Left forelimb (tissue), 1 donor: ENCODE data around the gene SNCB.

Experiments used
- DNase-seq: peaks from one replicate; pipeline ENCODE4 v3.0.0-alpha.2; 2018; ENCODE audit warnings: low spot score

The SNCB gene

DNA sequence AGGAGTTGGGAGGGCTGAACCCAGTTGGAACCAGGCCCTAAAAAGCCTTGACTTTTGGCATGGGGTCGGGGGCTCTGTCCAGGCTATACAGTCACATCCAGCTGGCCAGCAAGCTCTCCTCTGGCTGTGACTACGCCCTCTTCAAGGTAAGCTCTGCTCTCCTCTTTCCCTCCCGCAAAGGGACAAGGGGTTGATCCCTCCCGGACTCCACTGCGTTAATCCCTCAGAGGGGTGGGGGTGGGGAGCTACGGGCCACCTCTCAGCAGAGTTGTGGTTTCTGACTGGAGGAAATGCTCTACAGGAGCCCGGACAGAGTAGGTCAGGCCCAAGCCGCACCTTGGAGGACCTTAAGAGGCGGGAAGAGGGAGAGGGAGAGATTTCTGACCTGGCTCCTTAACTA, 14.0 kb upstream of the SNCB start:
- DNase-seq, result no peak

GRCh38 chr5:176643491-176644219, 13.3 kb upstream of the SNCB start:
- no peak for DNase-seq

- DNase-seq, result no peak
Observed at GRCh38 chr5:176642675-176643490, 12.5 kb upstream of the SNCB start.

- no peak for DNase-seq
Observed at GRCh38 chr5:176640616-176641015, 10.3 kb upstream of the SNCB start.

DNA sequence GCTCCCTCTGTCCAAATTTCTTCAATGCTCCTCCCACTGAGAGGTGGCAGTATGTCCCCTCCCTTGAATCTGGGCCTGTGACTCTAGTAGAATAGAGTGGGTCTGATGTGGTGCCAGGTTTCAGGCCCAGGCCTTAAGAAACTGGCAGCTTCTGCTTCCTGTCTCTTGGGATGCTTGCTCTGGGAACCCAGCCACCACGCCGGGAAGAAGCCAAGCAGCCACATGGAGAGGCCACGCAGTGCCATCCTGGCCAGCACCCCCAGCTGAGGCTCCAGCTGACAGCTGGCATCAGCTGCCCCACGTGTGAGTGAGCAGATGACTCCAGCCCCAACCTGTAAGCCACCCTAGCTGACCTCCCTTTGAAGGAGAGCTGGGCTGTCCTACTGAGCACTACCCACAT, 9.6 kb upstream of the SNCB start:
- no peak for DNase-seq

DNA sequence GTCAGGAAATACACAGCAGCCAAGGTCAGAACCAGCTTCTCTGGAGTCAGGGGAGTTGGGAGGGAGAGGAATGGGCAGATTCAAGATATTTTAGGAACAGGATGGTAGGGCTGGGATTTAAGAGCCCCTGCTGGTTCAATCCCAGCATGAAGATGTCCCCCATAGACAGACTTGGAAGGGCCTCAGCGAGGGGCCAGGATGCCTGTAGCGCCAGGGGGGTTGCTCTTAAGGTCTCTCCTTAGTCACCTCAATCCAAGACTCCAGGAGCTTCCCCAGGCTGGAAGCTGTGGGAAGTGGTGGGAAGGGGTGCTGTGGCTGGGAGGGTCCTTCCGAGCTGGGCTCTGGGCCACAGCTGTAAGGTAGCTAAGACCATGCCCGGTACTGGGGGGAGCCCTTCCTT, 8.9 kb upstream of the SNCB start:
- no peak for DNase-seq

DNA sequence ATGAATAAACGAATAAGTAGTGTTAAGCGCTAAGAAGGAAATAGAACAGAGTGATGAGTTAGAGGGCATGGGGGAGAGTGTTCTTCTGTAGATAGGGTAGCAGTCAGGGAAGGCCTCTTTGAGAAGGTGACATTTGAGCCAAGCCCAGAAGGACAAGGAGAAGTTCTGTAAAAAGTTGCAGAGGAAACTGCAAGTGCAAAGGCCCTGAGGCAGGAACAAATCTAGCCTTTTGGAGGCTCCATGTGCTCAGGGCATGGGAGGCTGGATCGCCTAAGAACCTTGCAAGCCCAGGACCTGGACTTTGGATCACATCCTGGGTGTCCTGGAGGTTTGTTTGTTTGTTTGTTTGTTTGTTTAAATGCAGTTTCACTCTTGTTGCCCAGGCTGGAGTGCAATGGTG, 8.1 kb upstream of the SNCB start:
- DNase-seq, result no peak

- DNase-seq, result no peak
Observed at GRCh38 chr5:176637556-176637955, 7.2 kb upstream of the SNCB start.

GRCh38 chr5:176636426-176636825, 6.1 kb upstream of the SNCB start:
- DNase-seq, result no peak

GRCh38 chr5:176633598-176633997, 3.3 kb upstream of the SNCB start:
- DNase-seq, result no peak

DNA sequence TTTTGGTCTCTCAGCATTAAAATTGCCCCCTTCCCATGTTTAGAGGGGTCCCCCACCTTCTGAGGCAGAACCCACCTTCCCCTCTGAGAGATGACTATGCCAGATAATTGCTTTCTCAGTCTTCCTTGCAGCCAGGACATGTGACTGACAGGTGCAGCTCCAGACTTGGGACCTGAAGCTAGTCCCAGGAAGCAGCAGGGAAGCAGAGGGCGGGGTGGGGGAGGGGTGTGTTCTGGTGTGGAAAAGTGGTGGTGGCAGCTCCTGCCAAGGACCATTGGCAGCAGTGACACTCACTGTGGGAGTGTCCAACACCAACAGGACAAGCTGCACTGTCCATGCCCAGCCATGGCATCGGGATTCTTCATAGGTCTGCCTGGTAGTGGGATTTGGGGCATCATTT, 2.4 kb upstream of the SNCB start:
- no peak for DNase-seq

DNA sequence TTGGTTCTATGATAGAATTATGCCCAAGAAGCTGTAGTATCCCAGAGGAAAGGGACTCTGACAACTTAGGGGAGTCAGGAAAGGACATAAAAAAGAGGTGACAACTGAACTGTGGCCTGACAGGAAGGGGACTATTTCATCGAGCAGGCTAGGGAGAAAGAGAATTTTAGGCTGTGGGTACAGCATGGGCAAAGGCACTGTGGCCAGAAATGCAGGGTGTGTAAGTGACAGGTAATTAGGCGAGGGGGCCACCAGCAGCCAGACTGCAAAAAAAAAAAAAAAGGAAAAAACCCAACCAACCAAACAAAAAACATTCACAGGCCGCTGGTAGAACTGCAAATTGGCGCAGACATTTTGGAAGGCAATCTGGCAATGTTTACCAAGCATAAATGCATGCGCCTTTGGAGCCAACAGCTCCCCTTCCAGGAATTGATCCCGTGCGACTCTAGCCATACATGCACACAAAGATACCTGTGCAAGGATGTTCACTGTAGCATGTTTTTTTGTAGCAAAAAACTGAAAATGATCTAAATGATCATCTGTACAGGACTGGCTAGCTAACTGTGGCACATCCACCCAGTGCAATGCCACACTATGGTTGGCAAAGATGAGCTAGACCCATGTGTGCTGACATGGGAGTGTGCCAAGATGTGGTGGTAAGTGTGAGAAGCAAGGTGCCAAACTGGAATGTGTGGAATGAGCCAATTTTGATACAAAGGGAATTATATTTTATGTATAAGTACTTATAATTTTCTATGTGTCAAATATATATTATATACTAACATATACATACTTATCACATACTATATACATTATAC, 1.3 kb upstream of the SNCB start:
- DNase-seq, result no peak

DNA sequence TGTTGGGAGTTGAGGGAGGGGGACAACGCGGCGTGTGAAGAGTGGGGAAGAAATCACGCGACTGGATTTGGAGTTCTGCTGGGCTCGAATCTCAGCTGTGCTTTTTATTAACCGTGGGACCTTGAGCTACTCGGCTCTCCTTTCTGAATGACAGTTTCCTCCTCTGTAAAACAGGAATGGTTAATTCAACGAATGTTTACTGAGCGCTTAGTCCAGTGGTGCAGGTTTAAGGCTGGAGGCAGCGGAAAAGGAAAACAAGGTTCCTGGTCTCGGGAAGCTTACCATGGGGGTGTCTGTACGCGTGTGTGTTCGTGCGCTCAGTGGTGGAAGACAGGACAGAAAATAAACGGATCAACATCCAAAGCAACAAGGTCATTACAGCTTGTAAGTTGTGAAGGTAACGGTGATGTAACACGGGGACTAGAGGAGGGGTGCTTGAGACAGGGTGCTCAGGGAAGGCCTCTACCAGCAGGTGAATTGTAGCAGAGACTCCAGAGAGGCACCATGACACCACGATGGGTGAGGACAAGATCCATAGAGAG, 418 bp upstream of the SNCB start:
- DNase-seq, result no peak

DNA sequence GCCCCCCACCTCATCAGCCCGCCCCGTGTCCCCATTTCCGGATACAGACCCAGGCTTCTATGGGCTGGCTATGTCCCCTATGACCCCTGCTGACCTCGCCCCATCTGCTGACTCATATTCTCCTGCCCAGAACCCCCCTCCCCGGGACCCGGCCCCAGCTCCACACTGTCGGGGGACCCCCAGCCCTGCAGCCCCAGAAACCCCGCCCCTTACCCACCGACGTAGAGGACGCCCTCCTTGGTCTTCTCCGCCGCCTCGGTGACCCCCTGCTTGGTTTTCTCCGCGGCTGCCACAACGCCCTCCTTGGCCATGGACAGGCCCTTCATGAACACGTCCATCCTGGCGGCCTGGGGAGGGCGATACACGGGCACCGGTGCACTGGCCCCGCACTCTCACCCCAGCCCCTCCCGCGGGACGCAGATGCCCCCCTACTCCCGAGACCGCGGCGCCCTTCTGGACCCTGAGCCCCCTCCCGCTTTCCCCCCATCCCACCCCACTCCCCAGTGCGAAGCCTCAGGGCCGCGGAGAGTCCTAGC, 949 bp downstream of the SNCB start:
- DNase-seq, result no peak

DNA sequence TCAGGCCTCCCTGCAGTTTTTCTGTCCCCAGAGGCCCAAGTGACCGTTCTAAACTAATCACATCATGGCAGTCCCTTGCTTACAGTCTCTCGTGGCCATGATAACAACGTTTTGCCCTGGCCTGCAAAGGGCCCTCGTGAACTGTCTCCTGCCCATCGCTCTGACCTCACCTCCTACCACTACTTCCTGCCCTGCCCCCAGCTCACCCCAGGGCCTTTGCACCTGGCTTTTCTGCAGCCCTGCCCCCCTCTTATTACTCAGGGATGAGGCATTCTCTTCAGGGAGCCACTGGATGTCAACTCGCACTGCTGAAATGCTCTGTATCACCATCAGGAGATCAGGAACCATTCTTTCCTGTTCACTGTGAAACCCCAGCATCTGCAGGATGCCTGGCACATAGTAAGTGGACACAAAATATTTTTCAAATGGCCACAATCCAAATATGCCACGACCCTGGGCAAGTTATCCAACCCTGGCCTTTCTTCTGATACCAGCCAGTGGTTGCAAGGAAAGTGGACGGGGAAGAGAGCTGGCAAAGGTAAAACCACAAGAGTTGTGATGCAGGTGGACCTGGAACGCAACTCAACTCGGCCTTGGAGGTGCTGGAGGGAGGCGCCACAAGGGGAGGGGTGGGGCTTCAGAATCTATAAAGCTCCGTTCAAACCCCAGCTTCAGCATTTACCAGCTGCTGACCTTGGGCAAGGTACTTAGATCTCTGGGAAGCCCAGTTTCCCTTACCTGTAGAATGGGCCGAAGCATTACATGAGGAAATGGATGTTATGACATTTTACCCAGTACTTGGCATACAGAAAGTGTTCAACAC, 1.7 kb downstream of the SNCB start:
- DNase-seq, result no peak

GRCh38 chr5:176627582-176627981, 2.8 kb downstream of the SNCB start:
- no peak for DNase-seq

DNA sequence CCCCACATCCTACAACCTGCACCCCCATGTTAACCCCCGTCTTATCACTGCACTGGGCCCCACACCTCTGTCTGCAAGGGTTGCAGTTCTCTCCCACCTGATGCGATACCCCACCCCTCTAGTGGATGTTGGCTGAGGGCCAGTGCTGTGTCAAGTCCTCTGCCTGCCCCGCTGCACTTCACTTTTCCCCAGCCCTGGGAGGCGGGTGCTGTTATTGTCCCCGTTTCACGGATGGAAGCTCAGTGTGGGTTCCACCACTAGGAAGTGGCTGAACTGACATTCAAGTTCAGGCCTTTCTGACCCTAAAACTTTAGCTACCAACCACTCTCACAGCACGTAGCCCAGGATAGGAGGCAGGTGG, 3.5 kb downstream of the SNCB start:
- DNase-seq, result no peak

- DNase-seq, result no peak
Observed at GRCh38 chr5:176625966-176626875, 4.1 kb downstream of the SNCB start.

DNA sequence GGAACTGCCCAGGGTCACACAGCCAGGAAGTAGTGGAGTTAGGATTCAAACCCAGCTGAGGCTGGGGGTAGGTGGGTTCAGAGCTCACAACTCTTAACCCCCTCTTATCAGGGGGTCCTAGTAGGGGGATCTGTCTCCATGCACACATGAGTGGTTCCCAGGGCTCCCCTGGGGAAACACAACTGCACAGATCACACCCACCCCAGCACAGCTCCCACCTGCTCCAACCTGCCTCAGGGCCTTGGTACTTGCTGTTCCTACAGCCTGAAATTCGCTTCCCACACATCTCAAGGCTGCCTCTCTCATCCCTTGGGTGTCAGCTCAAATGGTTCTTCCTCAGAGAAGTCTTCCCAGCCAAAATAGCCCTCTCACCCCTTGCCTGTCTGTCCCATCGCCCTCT, 4.8 kb downstream of the SNCB start:
- no peak for DNase-seq

GRCh38 chr5:176624938-176625337, 5.4 kb downstream of the SNCB start:
- DNase-seq, result no peak
